Trophoblast cell (in vitro differentiated cells and primary cell): Measurements from ENCODE around the gene SGF29.

Experiments used
- DNase-seq, 2 donors: peaks; one replicate each; pipeline ENCODE4 v3.0.0-alpha.2; 2016
- H2AFZ ChIP-seq: 2 replicates; pipeline ENCODE4 v1.6.1; 2013; ENCODE audit warnings: low read length, moderate library complexity, mild to moderate bottlenecking; ENCODE audit not compliant: insufficient read depth, poor library complexity
- H2AK5ac ChIP-seq: 2 replicates; pipeline ENCODE4 v1.6.1; 2013; ENCODE audit warnings: mild to moderate bottlenecking, low read length
- H2BK120ac ChIP-seq: 2 replicates; pipeline ENCODE4 v1.6.1; 2013; ENCODE audit warnings: low read length, mild to moderate bottlenecking, moderate library complexity; ENCODE audit not compliant: insufficient read depth, poor library complexity
- H2BK12ac ChIP-seq: 2 replicates; pipeline ENCODE4 v1.6.1; 2013; ENCODE audit warnings: mild to moderate bottlenecking, low read length, moderate library complexity
- H2BK5ac ChIP-seq: 2 replicates; pipeline ENCODE4 v1.6.1; 2013; ENCODE audit warnings: low read length, low read depth, moderate library complexity, mild to moderate bottlenecking; ENCODE audit not compliant: poor library complexity
- H3K14ac ChIP-seq: 2 replicates; pipeline ENCODE4 v1.6.1; 2013; ENCODE audit warnings: mild to moderate bottlenecking, low read length
- H3K18ac ChIP-seq: 2 replicates; pipeline ENCODE4 v1.6.1; 2013; ENCODE audit warnings: mild to moderate bottlenecking, low read length
- H3K23ac ChIP-seq: 2 replicates; pipeline ENCODE4 v1.6.1; 2013; ENCODE audit warnings: low read length
- H3K27ac ChIP-seq: 2 replicates; pipeline ENCODE4 v1.5.1; 2013; ENCODE audit warnings: low read depth, mild to moderate bottlenecking, inconsistent platforms, low read length, moderate library complexity
- H3K27me3 ChIP-seq: 2 replicates; pipeline ENCODE4 v1.6.1; 2013; ENCODE audit warnings: inconsistent platforms, mild to moderate bottlenecking, low read length, moderate library complexity; ENCODE audit not compliant: insufficient read depth
- H3K36me3 ChIP-seq, 2 experiments: 1 replicate in 1 of 2; 2 replicates in 1 of 2; pipeline ENCODE4 v1.6.1; 2013; ENCODE audit warnings: low read length in 2 of 2, mild to moderate bottlenecking in 2 of 2, moderate library complexity in 1 of 2; ENCODE audit not compliant: insufficient read depth in 2 of 2, control insufficient read depth in 1 of 2
- H3K4ac ChIP-seq: 2 replicates; pipeline ENCODE4 v1.6.1; 2013; ENCODE audit warnings: low read depth, mild to moderate bottlenecking, low read length, moderate library complexity
- H3K4me1 ChIP-seq, 2 experiments: 1 replicate in 1 of 2; 2 replicates in 1 of 2; pipeline ENCODE4 v1.6.1; 2013; ENCODE audit warnings: low read length in 2 of 2, mild to moderate bottlenecking in 2 of 2, moderate library complexity in 1 of 2; ENCODE audit not compliant: insufficient read depth in 2 of 2, control insufficient read depth in 1 of 2
- H3K4me2 ChIP-seq: 2 replicates; pipeline ENCODE4 v1.6.1; 2013; ENCODE audit warnings: inconsistent platforms, mild to moderate bottlenecking, low read length, moderate library complexity
- H3K4me3 ChIP-seq: 2 replicates; pipeline ENCODE4 v1.5.1; 2013; ENCODE audit warnings: mild to moderate bottlenecking, low read depth, low read length, inconsistent platforms
- H3K79me1 ChIP-seq: one replicate; pipeline ENCODE4 v1.6.1; 2013; ENCODE audit warnings: low read length
- H3K79me2 ChIP-seq: 2 replicates; pipeline ENCODE4 v1.6.1; 2013; ENCODE audit warnings: low read length, mild to moderate bottlenecking; ENCODE audit not compliant: control insufficient read depth, insufficient read depth, poor library complexity
- H3K9ac ChIP-seq: 2 replicates; pipeline ENCODE4 v1.6.1; 2013; ENCODE audit warnings: mild to moderate bottlenecking, low read length
- H3K9me3 ChIP-seq: 2 replicates; pipeline ENCODE4 v1.6.1; 2013; ENCODE audit warnings: low read depth, mild to moderate bottlenecking, control low read depth, inconsistent platforms, low read length; ENCODE audit not compliant: insufficient read depth
- H4K12ac ChIP-seq: 2 replicates; pipeline ENCODE4 v1.6.1; 2013; ENCODE audit warnings: low read depth, mild to moderate bottlenecking, low read length, moderate library complexity
- H4K8ac ChIP-seq: 2 replicates; pipeline ENCODE4 v1.6.1; 2013; ENCODE audit warnings: low read depth, mild to moderate bottlenecking, low read length, moderate library complexity
- H4K91ac ChIP-seq: one replicate; pipeline ENCODE4 v1.6.1; 2013; ENCODE audit warnings: low read depth, mild to moderate bottlenecking, low read length, moderate library complexity
- WGBS: extraction: QIAGEN DNeasy Blood & Tissue Kit; methylation state at CpG from one replicate; pipeline ENCODE4 v1.1.7; 2013; ENCODE audit warnings: missing lambda C conversion rate; ENCODE audit not compliant: insufficient read length, insufficient coverage; ENCODE audit errors: extremely low coverage; 5-methylcytosine and 5-hydroxymethylcytosine counted together

Gene SGF29

DNA sequence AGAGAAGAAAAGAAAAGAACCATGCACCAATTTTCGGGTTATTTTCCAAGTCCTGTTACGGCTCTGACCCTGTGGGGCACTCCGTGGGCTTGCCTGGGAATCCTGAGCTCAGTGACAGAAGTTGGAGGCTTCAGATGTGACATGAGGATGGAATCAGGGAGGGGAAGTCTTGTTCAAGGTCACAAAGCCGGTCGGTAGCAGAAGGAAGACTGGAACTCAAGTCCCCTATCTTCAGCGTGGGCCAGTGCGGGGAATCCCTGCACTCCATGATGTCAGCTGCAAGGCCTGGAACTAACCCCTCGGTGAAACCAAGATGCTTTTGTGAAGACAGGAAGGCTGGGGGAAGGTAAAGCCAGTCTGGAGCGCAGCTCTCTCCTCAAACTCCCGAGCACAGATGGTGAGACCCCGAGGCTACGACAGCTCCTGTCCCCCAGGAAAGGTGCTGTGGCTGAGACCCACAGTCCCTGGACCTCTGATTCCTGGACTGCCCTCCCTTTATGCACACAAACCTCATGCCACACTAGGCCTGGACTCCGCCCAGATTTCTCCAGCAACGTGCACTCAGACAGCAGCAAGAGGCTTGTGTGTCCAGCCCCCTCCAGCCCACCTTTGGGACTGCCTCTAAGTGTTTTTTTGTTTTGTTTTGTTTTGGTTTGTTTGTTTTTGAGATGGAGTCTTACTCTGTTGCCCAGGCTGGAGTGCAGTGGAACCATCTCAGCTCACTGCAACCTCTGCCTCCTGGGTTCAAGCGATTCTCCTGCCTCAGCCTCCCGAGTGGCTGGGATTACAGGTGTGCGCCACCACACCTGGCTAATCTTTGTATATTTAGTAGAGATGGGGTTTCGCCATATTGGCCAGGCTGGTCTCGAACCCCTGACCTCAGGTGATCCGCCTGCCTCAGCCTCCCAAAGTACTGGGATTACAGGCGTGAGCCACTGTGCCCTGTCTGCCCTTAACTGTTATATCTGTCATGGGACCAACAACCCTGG lies 41.6 kb upstream of the SGF29 start:
- Histone ChIP-seq H2AFZ (no peak overlapping the region), H3K4ac (no peak overlapping the region), H3K4me1 (peaks cover 9 to 14% of the 10 kb centered on the region in 2 experiments), H3K79me2 (no peaks in the 10 kb centered on the region), H3K14ac (no peak overlapping the region), H3K18ac (no peak overlapping the region), H4K8ac (peak overlapping the region; percentile 5), H2AK5ac (peak overlapping the region; percentile 20), H3K9ac (no peak overlapping the region), H2BK5ac (no peak overlapping the region), H3K27me3 (no peaks in the 10 kb centered on the region), H3K9me3 (no peaks in the 10 kb centered on the region), H3K4me2 (no peak overlapping the region), H3K4me3 (no peak overlapping the region), H3K27ac (no peak overlapping the region), H2BK120ac (peak overlapping the region; percentile 12), H4K12ac (no peak overlapping the region), H2BK12ac (peak overlapping the region; percentile 71), H4K91ac (peak overlapping the region; percentile 45), H3K23ac (no peak overlapping the region), H3K36me3 (no peaks in the 10 kb centered on the region), H3K79me1 (peaks cover 16% of the 10 kb centered on the region)
- no peak for DNase-seq
- WGBS, result no CpG with 5 or more reads among the region's 21 CpGs

GRCh38 chr16:28513484-28514181 lies 40.1 kb upstream of the SGF29 start:
- Histone ChIP-seq H2AK5ac (peak overlapping the region; percentile 85), H3K36me3 (no peaks in the 10 kb centered on the region), H3K4me3 (no peak overlapping the region), H2BK120ac (peak overlapping the region; percentile 95), H3K9me3 (no peaks in the 10 kb centered on the region), H4K8ac (peak overlapping the region; percentile 83), H3K27ac (peak overlapping the region; percentile 89), H3K27me3 (no peaks in the 10 kb centered on the region), H2AFZ (peak overlapping the region; percentile 39), H3K4me2 (peak overlapping the region; percentile 18), H2BK5ac (peak overlapping the region; percentile 87), H3K79me1 (peaks cover 16% of the 10 kb centered on the region), H3K14ac (peak overlapping the region; percentile 89), H3K23ac (no peak overlapping the region), H4K91ac (peak overlapping the region; percentile 98), H3K4me1 (peaks cover 9 to 14% of the 10 kb centered on the region in 2 experiments), H3K9ac (no peak overlapping the region), H3K4ac (peak overlapping the region; percentile 65), H3K18ac (peak overlapping the region; percentile 77), H4K12ac (peak overlapping the region; percentile 80), H2BK12ac (peak overlapping the region; percentile 100), H3K79me2 (no peaks in the 10 kb centered on the region)
- no peak for DNase-seq
- WGBS, result no CpG with 5 or more reads among the region's 12 CpGs

GRCh38 chr16:28514246-28514645 lies 39.5 kb upstream of the SGF29 start:
- H3K4me3 ChIP-seq, result no peak overlapping the region
- H2BK5ac ChIP-seq, result peak overlapping the region; percentile 3

DNA sequence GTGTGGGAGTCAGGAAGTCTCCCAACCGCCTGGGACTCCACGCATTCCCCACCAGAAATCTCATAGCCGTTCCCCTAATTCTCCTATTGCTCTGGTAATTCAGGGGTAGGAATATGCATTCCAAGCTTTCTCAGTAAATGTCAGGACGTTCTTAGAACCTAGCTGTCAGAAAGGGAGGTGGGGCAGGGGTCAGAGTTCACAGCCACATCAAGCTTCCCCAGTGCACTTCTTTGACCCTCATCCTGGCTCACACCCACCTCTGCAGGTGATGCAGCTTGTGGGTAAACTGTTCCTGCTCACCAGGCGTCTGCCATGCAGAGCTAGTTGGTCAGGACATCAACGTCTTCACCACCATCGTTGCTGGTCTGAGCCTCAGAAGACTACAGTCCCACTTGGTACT lies 33.0 kb upstream of the SGF29 start:
- DNase-seq, result no peak
- Histone ChIP-seq H3K36me3 (no peaks in the 10 kb centered on the region), H3K9ac (no peak overlapping the region), H2AK5ac (peak overlapping the region; percentile 86), H3K4me3 (no peak overlapping the region), H2BK5ac (no peak overlapping the region), H3K18ac (no peak overlapping the region), H3K27ac (no peak overlapping the region), H3K9me3 (no peaks in the 10 kb centered on the region), H3K4me1 (peaks cover 0 to 3% of the 10 kb centered on the region in 2 experiments), H2BK12ac (no peak overlapping the region), H4K8ac (no peak overlapping the region), H4K12ac (no peak overlapping the region), H3K14ac (no peak overlapping the region), H2BK120ac (no peak overlapping the region), H3K79me1 (peaks cover 5% of the 10 kb centered on the region), H3K4ac (no peak overlapping the region), H4K91ac (no peak overlapping the region), H3K23ac (no peak overlapping the region), H2AFZ (no peak overlapping the region), H3K27me3 (no peaks in the 10 kb centered on the region), H3K79me2 (no peaks in the 10 kb centered on the region), H3K4me2 (no peak overlapping the region)
- WGBS, result no CpG with 5 or more reads among the region's 7 CpGs

More at GRCh38 chr16:28514246-28514645, 39.5 kb upstream of the SGF29 start:
- WGBS, result no CpG with 5 or more reads among the region's 7 CpGs
- Histone ChIP-seq H3K4ac (peak overlapping the region; percentile 5), H3K79me1 (peaks cover 16% of the 10 kb centered on the region), H4K8ac (peak overlapping the region; percentile 70), H3K27me3 (no peaks in the 10 kb centered on the region), H2AK5ac (peak overlapping the region; percentile 8), H3K23ac (no peak overlapping the region), H2BK12ac (peak overlapping the region; percentile 97), H4K91ac (peak overlapping the region; percentile 75), H2AFZ (no peak overlapping the region), H3K4me2 (no peak overlapping the region), H3K79me2 (no peaks in the 10 kb centered on the region), H3K14ac (peak overlapping the region; percentile 89), H3K9ac (no peak overlapping the region), H3K36me3 (no peaks in the 10 kb centered on the region), H3K27ac (peak overlapping the region; percentile 79), H4K12ac (no peak overlapping the region), H3K18ac (peak overlapping the region; percentile 13), H3K9me3 (no peaks in the 10 kb centered on the region), H3K4me1 (peaks cover 9 to 14% of the 10 kb centered on the region in 2 experiments), H2BK120ac (peak overlapping the region; percentile 89)
- DNase-seq, result no peak
